CD4-positive, alpha-beta T cell (primary cell): ENCODE data around the gene EPB41L5. TPM values are rescaled to one million over a fixed set of nuclear protein-coding genes. Genes with fewer than 3 reads are reported as not detected.

Source experiments
- ATAC-seq: fragments of 200-7000 bp; cut with Tn5 transposase; one replicate; pipeline ENCODE4 v1.10.0; 2022; ENCODE audit warnings: mild to moderate bottlenecking; ENCODE audit not compliant: poor library complexity
- CTCF ChIA-PET: fragments of 350-600 bp; sonication (Branson Sonifier 250); formaldehyde crosslinking; loops from one replicate; lab custom pipeline; 2021; ENCODE audit warnings: antibody characterized with exemption, inconsistent platforms; lab: Charles Lee
- POLR2A ChIA-PET: fragments of 350-600 bp; sonication (Branson Sonifier 250); formaldehyde crosslinking; loops from one replicate; lab custom pipeline; 2021; ENCODE audit warnings: antibody characterized with exemption, inconsistent platforms; lab: Charles Lee
- DNase-seq, 14 experiments: peaks; one replicate each; pipeline ENCODE4 v3.0.0-alpha.2; 2013 to 2020; ENCODE audit warnings: mixed read lengths in 2 of 14
- H3K27ac ChIP-seq, 2 donors: one replicate each; pipeline versions ENCODE4 v1.5.1 to v1.7.0; 2013; ENCODE audit warnings: low read length in 2 of 2, low read depth in 1 of 2, mild to moderate bottlenecking in 1 of 2
- H3K27me3 ChIP-seq, 2 experiments: 1 replicate in 1 of 2; 2 replicates in 1 of 2; pipeline versions ENCODE4 v1.6.1 to v1.7.0; 2013; ENCODE audit warnings: low read length in 2 of 2, control low read depth in 1 of 2, mild to moderate bottlenecking in 1 of 2, moderate library complexity in 1 of 2; ENCODE audit not compliant: insufficient read depth in 2 of 2, control insufficient read depth in 1 of 2
- H3K36me3 ChIP-seq: one replicate; pipeline ENCODE4 v1.6.1; 2013; ENCODE audit warnings: low read length, control low read depth; ENCODE audit not compliant: insufficient read depth
- H3K4me1 ChIP-seq: one replicate; pipeline ENCODE4 v1.6.1; 2013; ENCODE audit warnings: low read length, control low read depth; ENCODE audit not compliant: insufficient read depth
- H3K4me3 ChIP-seq: one replicate; pipeline ENCODE4 v1.5.1; 2013; ENCODE audit warnings: mild to moderate bottlenecking, low read length, moderate library complexity
- H3K9me3 ChIP-seq, 2 experiments: 1 replicate in 1 of 2; 2 replicates in 1 of 2; pipeline versions ENCODE4 v1.6.1 to v1.7.0; 2013; ENCODE audit warnings: low read length in 2 of 2, mild to moderate bottlenecking in 2 of 2, control low read depth in 1 of 2, moderate library complexity in 1 of 2; ENCODE audit not compliant: control insufficient read depth in 1 of 2, insufficient read depth in 1 of 2
- H3K27ac Mint-ChIP-seq: one replicate; pipeline ENCODE4 v1.8.0; 2020; ENCODE audit warnings: mixed read lengths
- H3K27me3 Mint-ChIP-seq: one replicate; pipeline ENCODE4 v1.8.0; 2021; ENCODE audit warnings: mixed read lengths
- H3K36me3 Mint-ChIP-seq: one replicate; pipeline ENCODE4 v1.8.0; 2021; ENCODE audit warnings: low read depth, mixed read lengths
- H3K4me1 Mint-ChIP-seq: one replicate; pipeline ENCODE4 v1.8.0; 2021; ENCODE audit warnings: low read depth, mixed read lengths
- H3K4me3 Mint-ChIP-seq: one replicate; pipeline ENCODE4 v1.8.0; 2020; ENCODE audit warnings: mild to moderate bottlenecking, mixed read lengths
- H3K9me3 Mint-ChIP-seq: one replicate; pipeline ENCODE4 v1.8.0; 2020; ENCODE audit warnings: mixed read lengths
- intact Hi-C, 2 experiments: fragments of 100-400 bp; cut with DNase I in 1 of 2; cut with micrococcal nuclease in 1 of 2; formaldehyde crosslinking; loops; one replicate each; pipeline versions ENCODE4 v1.15.1 to v1.9.0; 2023 to 2025; cut with DNase I, micrococcal nuclease
- total RNA-seq, 174 experiments: library from RNA in 2 of 174; stranded (reverse) in 2 of 174; gene quantifications; one replicate each; pipeline ENCODE4 v1.2.3 and lab custom pipeline; 2021 to 2026
- TF ChIP-seq, protein P1 (sequence below): fragments of 200-600 bp; IDR thresholded peaks from one replicate; pipeline ENCODE4 v1.8.0; 2022; ENCODE audit warnings: antibody characterized with exemption, mild to moderate bottlenecking

The EPB41L5 gene
- total RNA-seq, 2 experiments from 2014 or later, result 4.6 to 5.1 TPM

- H3K9me3 ChIP-seq, result peaks cover 0 to 10% of the 10 kb centered on the region in 2 experiments
- H3K4me1 ChIP-seq, result peaks cover 37% of the 10 kb centered on the region
- H3K27ac ChIP-seq, result no peak overlapping the region
- Mint-ChIP-seq H3K27ac (peak overlapping the region; percentile 87), H3K9me3 (no peaks in the 10 kb centered on the region), H3K27me3 (no peaks in the 10 kb centered on the region), H3K4me1 (peaks cover 65% of the 10 kb centered on the region), H3K4me3 (peak overlapping the region; percentile 87), H3K36me3 (peaks cover 30% of the 10 kb centered on the region)
- no peaks in the 10 kb centered on the region for H3K27me3 ChIP-seq
- intact Hi-C loops, result loop anchor here in 1 of 2 experiments (2.0 to 5.0 kb wide), 3 partner anchors 467 to 857 kb away; partner anchors contain the start of genes C2orf76 and DBI
- H3K36me3 ChIP-seq, result peaks cover 3% of the 10 kb centered on the region
- TF ChIP-seq, protein P1, sequence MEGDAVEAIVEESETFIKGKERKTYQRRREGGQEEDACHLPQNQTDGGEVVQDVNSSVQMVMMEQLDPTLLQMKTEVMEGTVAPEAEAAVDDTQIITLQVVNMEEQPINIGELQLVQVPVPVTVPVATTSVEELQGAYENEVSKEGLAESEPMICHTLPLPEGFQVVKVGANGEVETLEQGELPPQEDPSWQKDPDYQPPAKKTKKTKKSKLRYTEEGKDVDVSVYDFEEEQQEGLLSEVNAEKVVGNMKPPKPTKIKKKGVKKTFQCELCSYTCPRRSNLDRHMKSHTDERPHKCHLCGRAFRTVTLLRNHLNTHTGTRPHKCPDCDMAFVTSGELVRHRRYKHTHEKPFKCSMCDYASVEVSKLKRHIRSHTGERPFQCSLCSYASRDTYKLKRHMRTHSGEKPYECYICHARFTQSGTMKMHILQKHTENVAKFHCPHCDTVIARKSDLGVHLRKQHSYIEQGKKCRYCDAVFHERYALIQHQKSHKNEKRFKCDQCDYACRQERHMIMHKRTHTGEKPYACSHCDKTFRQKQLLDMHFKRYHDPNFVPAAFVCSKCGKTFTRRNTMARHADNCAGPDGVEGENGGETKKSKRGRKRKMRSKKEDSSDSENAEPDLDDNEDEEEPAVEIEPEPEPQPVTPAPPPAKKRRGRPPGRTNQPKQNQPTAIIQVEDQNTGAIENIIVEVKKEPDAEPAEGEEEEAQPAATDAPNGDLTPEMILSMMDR, result no peak
- no peak for ATAC-seq
- ChIA-PET CTCF (no interaction called here), POLR2A (interaction anchor here (3.4 to 3.7 kb wide), 2 partner anchors 8 to 29 kb away, joined by 26 to 32 read pairs; partner anchors contain the start of gene RALB)
- DNase-seq, result no peak
- H3K4me3 ChIP-seq, result peak overlapping the region; percentile 72
These were observed 211.4 kb downstream of the EPB41L5 start for GRCh38 chr2:120224256-120224655.

DNA sequence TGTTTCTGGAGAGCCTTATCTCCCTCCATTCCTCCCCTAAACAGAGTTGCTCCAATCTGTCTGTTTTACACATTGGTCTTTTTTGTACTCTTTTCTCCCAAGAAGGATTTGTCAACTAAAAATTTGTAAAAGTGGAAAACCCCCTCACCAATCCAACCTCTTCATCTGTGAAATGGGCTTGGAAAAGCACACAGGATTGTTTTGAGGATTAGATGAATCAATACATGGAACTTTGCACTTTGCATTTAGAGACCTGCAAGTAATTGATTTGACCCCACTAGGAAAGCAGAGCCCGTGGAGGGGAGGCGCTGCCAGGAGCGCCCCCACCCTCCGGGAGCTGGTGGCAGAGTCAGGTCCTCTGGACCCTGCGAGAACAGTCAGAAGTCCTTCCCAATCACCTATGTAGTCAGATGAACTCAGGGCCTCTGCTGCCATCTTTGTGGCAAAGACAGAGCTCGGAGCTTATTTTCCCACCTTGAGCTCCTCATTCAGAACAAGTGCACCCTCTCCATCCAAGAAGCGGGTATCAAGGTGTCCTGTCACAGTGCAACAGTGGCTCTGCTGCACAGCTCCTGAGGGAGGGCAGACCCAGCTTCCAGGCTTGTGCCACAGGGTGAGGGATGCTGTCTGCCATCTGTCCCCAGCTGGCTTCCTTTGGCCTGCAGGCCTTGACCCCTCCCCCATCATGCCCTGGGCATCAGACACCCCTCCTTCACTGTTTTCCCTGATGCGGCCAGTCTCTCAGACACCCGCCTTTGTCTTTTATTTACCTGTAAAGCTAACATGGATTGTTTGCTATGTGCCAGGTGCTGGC, 212.1 kb downstream of the EPB41L5 start:
- CTCF ChIA-PET, result interaction anchor here (0.9 kb wide), 1 partner anchor 50 kb away, joined by 3 read pairs; no protein-coding TSS in a partner anchor
- Mint-ChIP-seq H3K9me3 (no peaks in the 10 kb centered on the region), H3K4me1 (peaks cover 70% of the 10 kb centered on the region), H3K27ac (peak overlapping the region; percentile 87), H3K27me3 (no peaks in the 10 kb centered on the region), H3K4me3 (peak overlapping the region; percentile 87), H3K36me3 (peaks cover 25% of the 10 kb centered on the region)
- peaks cover 0 to 10% of the 10 kb centered on the region in 2 experiments for H3K9me3 ChIP-seq
- DNase-seq (peak in 1 of 14 experiments; percentile 30), ATAC-seq (no peak)
- POLR2A ChIA-PET, result interaction anchor here (3.4 to 3.7 kb wide), 2 partner anchors 8 to 28 kb away, joined by 26 to 32 read pairs; partner anchors contain the start of gene RALB
- H3K4me3 ChIP-seq, result no peak overlapping the region
- H3K4me1 ChIP-seq, result peaks cover 41% of the 10 kb centered on the region
- TF ChIP-seq, protein P1, result no peak
- intact Hi-C loops, result loop anchor here in 1 of 2 experiments (2.0 to 5.0 kb wide), 4 partner anchors 87 to 858 kb away; partner anchors contain the start of genes C2orf76 and DBI
- no peaks in the 10 kb centered on the region for H3K36me3 ChIP-seq
- H3K27me3 ChIP-seq, result no peaks in the 10 kb centered on the region
- no peak overlapping the region for H3K27ac ChIP-seq

GRCh38 chr2:120225549-120226065, 212.7 kb downstream of the EPB41L5 start:
- peak overlapping the region; percentile 76 for H3K4me3 Mint-ChIP-seq
- TF ChIP-seq, protein P1, result no peak

More at GRCh38 chr2:120225549-120226065, 212.7 kb downstream of the EPB41L5 start:
- Histone ChIP-seq H3K4me1 (peaks cover 48% of the 10 kb centered on the region), H3K27ac (no peak overlapping the region), H3K4me3 (no peak overlapping the region), H3K9me3 (peaks cover 0 to 8% of the 10 kb centered on the region in 2 experiments), H3K36me3 (no peaks in the 10 kb centered on the region), H3K27me3 (no peaks in the 10 kb centered on the region)
- intact Hi-C loops, result loop anchor here in 1 of 2 experiments (2.0 to 5.0 kb wide), 2 partner anchors 87 to 469 kb away; no protein-coding TSS in a partner anchor
- Mint-ChIP-seq H3K9me3 (no peaks in the 10 kb centered on the region), H3K27ac (peak overlapping the region; percentile 75), H3K27me3 (no peaks in the 10 kb centered on the region), H3K4me1 (peaks cover 70% of the 10 kb centered on the region), H3K36me3 (peaks cover 18% of the 10 kb centered on the region)
- ChIA-PET POLR2A (no interaction called here), CTCF (interaction anchor here (0.9 kb wide), 1 partner anchor 51 kb away, joined by 3 read pairs; no protein-coding TSS in a partner anchor)
- ATAC-seq (no peak), DNase-seq (peak in 1 of 14 experiments; percentile 31)
